Endothelial cell of umbilical vein (primary cell): ENCODE results near the gene CCDC179.

ENCODE experiments used
- CTCF ChIP-seq, 2 donors: IDR thresholded peaks; 1 replicate in 1 of 2; 2 replicates in 1 of 2; pipeline ENCODE4 v1.5.1; 2011; ENCODE audit warnings: low read length in 2 of 2, mild to moderate bottlenecking in 2 of 2, moderate library complexity in 2 of 2, control low read depth in 1 of 2, inconsistent platforms in 1 of 2, low read depth in 1 of 2; ENCODE audit not compliant: insufficient read depth in 1 of 2; ENCODE audit errors: extremely low read depth in 1 of 2
- EZH2 ChIP-seq: IDR thresholded peaks from 2 replicates; pipeline ENCODE4 v1.6.1; 2012; ENCODE audit warnings: borderline replicate concordance, low read depth, mild to moderate bottlenecking, moderate library complexity, low read length, inconsistent platforms; ENCODE audit not compliant: severe bottlenecking
- FOS ChIP-seq: IDR thresholded peaks from 2 replicates; pipeline ENCODE4 v1.6.1; 2011; ENCODE audit warnings: mild to moderate bottlenecking, low read length, moderate library complexity, borderline replicate concordance; ENCODE audit not compliant: insufficient read depth
- JUN ChIP-seq: IDR thresholded peaks from 2 replicates; pipeline ENCODE4 v1.6.1; 2011; ENCODE audit warnings: borderline replicate concordance, low read depth; ENCODE audit not compliant: insufficient read length, insufficient read depth
- MYC ChIP-seq: IDR thresholded peaks from one replicate; pipeline ENCODE4 v1.6.1; 2011; ENCODE audit warnings: mild to moderate bottlenecking, low read depth, low read length
- POLR2A ChIP-seq: IDR thresholded peaks from 2 replicates; pipeline ENCODE4 v1.6.1; 2012; ENCODE audit warnings: low read depth, mild to moderate bottlenecking, control low read depth, low read length
- POLR2AphosphoS5 ChIP-seq: IDR thresholded peaks from 2 replicates; pipeline ENCODE4 v1.6.1; 2012; ENCODE audit warnings: low read depth, mild to moderate bottlenecking, control low read depth, low read length, moderate library complexity; ENCODE audit not compliant: insufficient read depth

DNA sequence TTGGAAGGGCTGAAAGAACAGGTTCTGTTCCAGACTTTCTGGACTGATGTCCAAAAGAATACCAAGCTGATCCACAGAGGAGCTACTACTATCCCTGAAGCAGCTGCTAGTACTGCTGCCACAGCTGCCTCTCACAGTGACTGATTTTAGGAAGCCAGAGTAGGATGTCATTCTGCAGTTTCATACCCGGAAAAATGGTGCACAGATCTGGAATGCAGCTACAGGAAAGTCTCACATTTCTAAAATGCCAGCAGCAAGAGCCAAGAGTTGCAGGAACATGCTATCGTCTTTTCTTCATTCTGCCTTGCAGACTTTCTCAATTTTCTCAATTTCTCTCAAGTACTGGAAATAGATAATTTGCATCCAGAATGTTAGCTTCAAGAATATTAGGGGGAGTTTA, 19.4 kb upstream of the CCDC179 start:
- no peak for TF ChIP-seq JUN
- no peak for TF ChIP-seq POLR2AphosphoS5
- no peak for TF ChIP-seq EZH2
- TF ChIP-seq CTCF (IDR thresholded peaks at IDR 0.05; ENCODE audit: extremely low read depth in 1 of 2, insufficient read depth in 1 of 2, low read depth in 1 of 2, low read length in 2 of 2) = no peak
- no peak for TF ChIP-seq POLR2A
- no peak for TF ChIP-seq FOS
- no peak for TF ChIP-seq MYC
